H1 (cell line): ENCODE results near the gene INPP5A. TPM values are rescaled to one million over a fixed set of nuclear protein-coding genes. Genes with fewer than 3 reads are reported as not detected.

Experiments
- CTCF ChIA-PET: fragments of 300-600 bp; sonication (Branson Sonifier 250); formaldehyde crosslinking; loops from one replicate; lab custom pipeline; 2021; ENCODE audit not compliant: partially characterized antibody; lab: Charles Lee
- POLR2A ChIA-PET: fragments of 300-600 bp; sonication (Branson Sonifier 250); formaldehyde crosslinking; loops from one replicate; lab custom pipeline; 2021; ENCODE audit warnings: inconsistent platforms; ENCODE audit not compliant: partially characterized antibody; lab: Charles Lee
- DNase-seq, 2 experiments: peaks; one replicate each; pipeline versions ENCODE4 v3.0.0 to v3.0.0-alpha.2; 2010 to 2022; ENCODE audit warnings: low spot score in 2 of 2, low read depth in 1 of 2, mixed read lengths in 1 of 2
- FAIRE-seq: peaks from 2 replicates; lab custom pipeline; 2011; peaks lifted over from hg19 to GRCh38; lab: Jason Lieb, UNC
- H2AFZ ChIP-seq: 2 replicates; pipeline ENCODE4 v1.8.1; 2012; ENCODE audit warnings: low read length, inconsistent platforms
- H2AK5ac ChIP-seq: 2 replicates; pipeline ENCODE4 v1.6.1; 2013; ENCODE audit warnings: low read depth, low read length
- H2BK120ac ChIP-seq: replicated peaks from 2 replicates; pipeline ENCODE3; 2013; ENCODE audit warnings: low read depth, low read length, inconsistent platforms
- H2BK12ac ChIP-seq: 2 replicates; pipeline ENCODE4 v1.6.1; 2013; ENCODE audit warnings: low read depth, low read length
- H2BK15ac ChIP-seq: 2 replicates; pipeline ENCODE4 v1.6.1; 2013; ENCODE audit warnings: low read length
- H2BK20ac ChIP-seq: 2 replicates; pipeline ENCODE4 v1.6.1; 2013; ENCODE audit warnings: low read length
- H2BK5ac ChIP-seq: 2 replicates; pipeline ENCODE4 v1.6.1; 2013; ENCODE audit warnings: low read depth, low read length
- H3K14ac ChIP-seq: 2 replicates; pipeline ENCODE4 v1.6.1; 2013; ENCODE audit warnings: inconsistent platforms; ENCODE audit not compliant: insufficient read length
- H3K18ac ChIP-seq: 2 replicates; pipeline ENCODE4 v1.6.1; 2013; ENCODE audit warnings: low read length; ENCODE audit errors: extremely low read depth
- H3K23ac ChIP-seq: 2 replicates; pipeline ENCODE4 v1.6.1; 2013; ENCODE audit warnings: inconsistent platforms; ENCODE audit not compliant: insufficient read length
- H3K23me2 ChIP-seq: 2 replicates; pipeline ENCODE4 v1.6.1; 2013; ENCODE audit warnings: low read depth, low read length
- H3K27ac ChIP-seq: 2 replicates; pipeline ENCODE4 v1.6.1; 2011; ENCODE audit warnings: low read depth, low read length, inconsistent platforms
- H3K27me3 ChIP-seq, 4 experiments: replicated peaks in 1 of 4; 1 replicate in 1 of 4; 2 replicates in 3 of 4; pipeline versions ENCODE4 v1.6.1 to v1.8.1; 2011 to 2013; ENCODE audit warnings: low read length in 3 of 4, mild to moderate bottlenecking in 3 of 4, inconsistent platforms in 2 of 4, mixed read lengths in 2 of 4, moderate library complexity in 1 of 4; ENCODE audit not compliant: control insufficient read depth in 3 of 4, insufficient read depth in 3 of 4; ENCODE audit errors: extremely low read depth in 1 of 4
- H3K36me3 ChIP-seq, 4 experiments: 2 replicates each; pipeline versions ENCODE4 v1.6.1 to v1.8.1; 2011 to 2013; ENCODE audit warnings: mild to moderate bottlenecking in 4 of 4, low read length in 3 of 4, moderate library complexity in 2 of 4, control low read depth in 1 of 4, inconsistent platforms in 1 of 4; ENCODE audit not compliant: insufficient read depth in 4 of 4, control insufficient read depth in 2 of 4
- H3K4ac ChIP-seq: replicated peaks from 2 replicates; pipeline ENCODE3; 2013; ENCODE audit warnings: low read length, low read depth, mixed read lengths, inconsistent platforms; ENCODE audit not compliant: insufficient read length
- H3K4me1 ChIP-seq, 4 experiments: replicated peaks in 1 of 4; 1 replicate in 1 of 4; 2 replicates in 3 of 4; pipeline versions ENCODE4 v1.6.1 to v1.8.1; 2011 to 2013; ENCODE audit warnings: low read length in 3 of 4, inconsistent platforms in 2 of 4, mixed read lengths in 1 of 4; ENCODE audit not compliant: insufficient read depth in 4 of 4, control insufficient read depth in 3 of 4
- H3K4me2 ChIP-seq, 2 experiments: 2 replicates each; pipeline versions ENCODE4 v1.6.1 to v1.8.1; 2011 to 2013; ENCODE audit warnings: low read depth in 2 of 2, low read length in 2 of 2, control low read depth in 1 of 2, inconsistent platforms in 1 of 2, mild to moderate bottlenecking in 1 of 2; ENCODE audit not compliant: insufficient read depth in 1 of 2
- H3K4me3 ChIP-seq, 4 experiments: fragments of 200-600, 300-600 bp in 1 of 4; sonication (generic), shearing (Covaris generic), sonication (Bioruptor Twin) in 1 of 4; 2 replicates each; pipeline versions ENCODE4 v1.5.1 to v1.8.1; 2011 to 2016; ENCODE audit warnings: low read length in 4 of 4, low read depth in 3 of 4, control low read depth in 2 of 4, inconsistent platforms in 2 of 4, mild to moderate bottlenecking in 2 of 4, mixed read lengths in 1 of 4, moderate library complexity in 1 of 4; ENCODE audit not compliant: insufficient read depth in 2 of 4; ENCODE audit errors: extremely low read depth in 1 of 4
- H3K56ac ChIP-seq: replicated peaks from 2 replicates; pipeline ENCODE3; 2013; ENCODE audit warnings: low read depth, mild to moderate bottlenecking, mixed read lengths, low read length, inconsistent platforms; ENCODE audit not compliant: insufficient read length
- H3K79me1 ChIP-seq: 2 replicates; pipeline ENCODE4 v1.6.1; 2013; ENCODE audit warnings: low read depth, low read length, control low read depth
- H3K79me2 ChIP-seq, 2 experiments: 2 replicates each; pipeline versions ENCODE4 v1.6.1 to v1.8.1; 2012 to 2013; ENCODE audit warnings: low read length in 2 of 2, mild to moderate bottlenecking in 2 of 2, inconsistent platforms in 1 of 2; ENCODE audit not compliant: insufficient read depth in 2 of 2, control insufficient read depth in 1 of 2
- H3K9ac ChIP-seq, 4 experiments: replicated peaks in 1 of 4; 1 replicate in 1 of 4; 2 replicates in 3 of 4; pipeline versions ENCODE4 v1.6.1 to v1.8.1; 2011 to 2013; ENCODE audit warnings: low read depth in 3 of 4, low read length in 3 of 4, control low read depth in 2 of 4, mild to moderate bottlenecking in 2 of 4, moderate library complexity in 2 of 4, inconsistent platforms in 1 of 4; ENCODE audit errors: extremely low read depth in 1 of 4
- H3K9me3 ChIP-seq, 2 experiments: 2 replicates each; pipeline versions ENCODE4 v1.6.1 to v1.8.1; 2012 to 2013; ENCODE audit warnings: mild to moderate bottlenecking in 2 of 2, moderate library complexity in 2 of 2, control low read depth in 1 of 2, inconsistent platforms in 1 of 2, low read depth in 1 of 2, low read length in 1 of 2, mixed read lengths in 1 of 2; ENCODE audit not compliant: insufficient read depth in 2 of 2
- H4K20me1 ChIP-seq, 2 experiments: replicated peaks in 1 of 2; 2 replicates each; pipeline versions ENCODE3 to v1.8.1; 2011 to 2013; ENCODE audit warnings: inconsistent platforms in 2 of 2, low read length in 2 of 2, mild to moderate bottlenecking in 1 of 2; ENCODE audit not compliant: insufficient read depth in 2 of 2, control insufficient read depth in 1 of 2
- H4K5ac ChIP-seq: 2 replicates; pipeline ENCODE4 v1.6.1; 2013; ENCODE audit warnings: low read length, low read depth, mixed read lengths, inconsistent platforms; ENCODE audit not compliant: insufficient read length
- H4K8ac ChIP-seq: 2 replicates; pipeline ENCODE4 v1.8.0; 2013; ENCODE audit warnings: mild to moderate bottlenecking, moderate library complexity, low read length, inconsistent platforms; ENCODE audit not compliant: insufficient read depth; ENCODE audit errors: extremely low read depth
- H4K91ac ChIP-seq: replicated peaks from 2 replicates; pipeline ENCODE3; 2013; ENCODE audit warnings: low read length, mixed read lengths, inconsistent platforms; ENCODE audit not compliant: insufficient read length
- EGR1 ChIP-seq: IDR thresholded peaks from 2 replicates; pipeline ENCODE4 v1.6.1; 2011; ENCODE audit warnings: low read depth, low read length, borderline replicate concordance
- HDAC2 ChIP-seq, 2 experiments: fragments of 300-600 bp in 1 of 2; sonication (generic) in 1 of 2; IDR thresholded peaks; 2 replicates each; pipeline ENCODE4 v1.6.1; 2011 to 2012; ENCODE audit warnings: low read depth in 2 of 2, low read length in 2 of 2, mild to moderate bottlenecking in 2 of 2, moderate library complexity in 2 of 2, borderline replicate concordance in 1 of 2, inconsistent platforms in 1 of 2
- MAFK ChIP-seq: IDR thresholded peaks from 2 replicates; pipeline ENCODE4 v1.6.1; 2012; ENCODE audit warnings: low read depth, mild to moderate bottlenecking, improper control_type of control experiment, low read length
- POLR2A ChIP-seq, 2 experiments: IDR thresholded peaks; 1 replicate in 1 of 2; 2 replicates in 1 of 2; pipeline ENCODE4 v1.6.1; 2011; ENCODE audit warnings: low read depth in 2 of 2, low read length in 2 of 2, mild to moderate bottlenecking in 2 of 2; ENCODE audit errors: control extremely low read depth in 1 of 2
- RAD21 ChIP-seq, 2 experiments: IDR thresholded peaks in 1 of 2; conservative IDR thresholded peaks in 1 of 2; 2 replicates each; pipeline ENCODE4 v1.6.1; 2011; ENCODE audit warnings: low read depth in 2 of 2, low read length in 2 of 2, improper control_type of control experiment in 1 of 2, inconsistent platforms in 1 of 2, mild to moderate bottlenecking in 1 of 2, moderate library complexity in 1 of 2
- SAP30 ChIP-seq: fragments of 300-600 bp; sonication (generic); IDR thresholded peaks from 2 replicates; pipeline ENCODE4 v1.7.1; 2012; ENCODE audit warnings: low read length, moderate library complexity, mild to moderate bottlenecking, inconsistent platforms; ENCODE audit not compliant: insufficient read depth, insufficient replicate concordance
- SIX5 ChIP-seq: IDR thresholded peaks from 2 replicates; pipeline ENCODE4 v1.6.1; 2011; ENCODE audit warnings: mild to moderate bottlenecking, low read depth, low read length
- WGBS, 2 experiments: shearing (Covaris generic) in 1 of 2; methylation state at CpG; one replicate each; pipeline versions ENCODE4 v1.1.6 to v1.1.7; 2013 to 2015; ENCODE audit warnings: low lambda C conversion rate in 2 of 2, mixed read lengths in 2 of 2, inconsistent platforms in 1 of 2, low coverage in 1 of 2, missing lambda C conversion rate in 1 of 2; ENCODE audit not compliant: insufficient replicate concordance in 2 of 2, insufficient coverage in 1 of 2, insufficient read length in 1 of 2; ENCODE audit errors: extremely low coverage in 1 of 2, missing lambda C conversion rate in 1 of 2; 5-methylcytosine and 5-hydroxymethylcytosine counted together
- polyA plus RNA-seq, 7 experiments: library from polyadenylated mRNA; depleted of rRNA in 3 of 7; stranded (reverse) in 5 of 7; unstranded in 2 of 7; fragments of >200 nt in 5 of 7; fragments of 200-250 nt in 2 of 7; gene quantifications; 1 replicate in 5 of 7; 2 replicates in 1 of 7; 4 replicates in 1 of 7; pipeline versions ENCODE4 v1.2.1 to v1.2.3, GENCODE V29; 2011 to 2013; ENCODE audit warnings: missing spikeins in 2 of 7, mixed read lengths in 2 of 7
- total RNA-seq: library from RNA; stranded (reverse); fragmentation: NEBNext Ultra II Directional; extraction: Animal tissue kit (Norgen Biotek cat#: 25700); gene quantifications from 2 replicates; pipeline ENCODE4 v1.2.1, GENCODE V29; 2021

Gene INPP5A
- total and polyA plus RNA-seq, 2 of the 8 experiments (the other 6 are each of a cell fraction or from before 2014, with no cell fraction given), result 19.7 to 27.5 TPM

- Histone ChIP-seq H3K4me3 (no peak overlapping the region), H3K36me3 (no peaks in the 10 kb centered on the region), H4K8ac (peak overlapping the region; percentile 65; the same call in 1 of the 2 replicates), H3K18ac (no peak overlapping the region), H3K79me1 (peaks cover 2% of the 10 kb centered on the region), H3K14ac (no peak overlapping the region), H3K4me1 (no peaks in the 10 kb centered on the region), H3K23me2 (no peaks in the 10 kb centered on the region), H3K23ac (no peak overlapping the region), H3K56ac (no peak overlapping the region), H2BK5ac (no peak overlapping the region), H3K79me2 (peaks cover 0 to 2% of the 10 kb centered on the region in 2 experiments; a peak in 1 of 4 replicates), H3K9me3 (no peaks in the 10 kb centered on the region), H2BK120ac (no peak overlapping the region), H3K27me3 (peaks cover 0 to 2% (median 0%) of the 10 kb centered on the region in 4 experiments; a peak in 1 of 7 replicates), H4K20me1 (peaks cover 6 to 7% of the 10 kb centered on the region in 2 experiments), H2AFZ (no peak overlapping the region), H2BK15ac (no peak overlapping the region), H3K4me2 (no peak overlapping the region), H2AK5ac (no peak overlapping the region), H3K9ac (no peak overlapping the region), H2BK12ac (no peak overlapping the region), H4K5ac (no peak overlapping the region), H2BK20ac (no peak overlapping the region), H4K91ac (no peak overlapping the region), H3K4ac (no peak overlapping the region), H3K27ac (no peak overlapping the region)
- DNase-seq (no peak), FAIRE-seq (no peak)
- ChIA-PET POLR2A (no interaction called here), CTCF (no interaction called here)
- WGBS, 2 experiments, result 91% methylated on average over 34 of the region's 36 CpGs; no CpG with 5 or more reads in 1 of the 2 experiments
- TF ChIP-seq SAP30, result no peak
- no peak for TF ChIP-seq POLR2A (IDR thresholded peaks at IDR 0.05; ENCODE audit: control extremely low read depth in 1 of 2, low read depth in 2 of 2, low read length in 2 of 2)
- no peak for TF ChIP-seq RAD21 (IDR thresholded peaks at IDR 0.05 in 1 of 2, conservative IDR thresholded peaks at IDR 0.05 in 1 of 2; ENCODE audit: low read depth in 2 of 2, low read length in 2 of 2)
- TF ChIP-seq EGR1, result peak; percentile 23; the same call in 1 of the 2 replicates
- no peak for TF ChIP-seq MAFK
- TF ChIP-seq SIX5, result no peak
- no peak for TF ChIP-seq HDAC2 (IDR thresholded peaks at IDR 0.05; ENCODE audit: borderline replicate concordance in 1 of 2, low read depth in 2 of 2, low read length in 2 of 2)
These were observed 108.2 kb downstream of the INPP5A start for GRCh38 chr10:132645630-132646442.
